KMS-11 (cell line): ENCODE results near the gene SLC25A19.

Experiments
- H2AFZ ChIP-seq: fragments of 200-600 bp; sonication (generic); 2 replicates; pipeline ENCODE4 v1.6.1; 2016; ENCODE audit warnings: antibody characterized with exemption, mixed run types, low read depth
- H3K27ac ChIP-seq: fragments of 200-600 bp; sonication (generic); 2 replicates; pipeline ENCODE4 v1.6.1; 2016; ENCODE audit warnings: mild to moderate bottlenecking, mixed run types
- H3K27me3 ChIP-seq: fragments of 200-600 bp; sonication (generic); 2 replicates; pipeline ENCODE4 v1.6.1; 2017; ENCODE audit warnings: mild to moderate bottlenecking, low read depth, mixed run types, moderate library complexity; ENCODE audit not compliant: insufficient read depth
- H3K36me3 ChIP-seq: fragments of 200-600 bp; sonication (generic); 2 replicates; pipeline ENCODE4 v1.6.1; 2017; ENCODE audit warnings: mild to moderate bottlenecking, mixed run types; ENCODE audit not compliant: insufficient read depth
- H3K4me1 ChIP-seq: fragments of 200-600 bp; sonication (generic); 2 replicates; pipeline ENCODE4 v1.6.1; 2016; ENCODE audit warnings: mild to moderate bottlenecking, low read depth, mixed run types; ENCODE audit not compliant: poor library complexity, severe bottlenecking
- H3K4me2 ChIP-seq: fragments of 200-600 bp; sonication (generic); 2 replicates; pipeline ENCODE4 v1.7.0; 2016; ENCODE audit warnings: mild to moderate bottlenecking, mixed run types
- H3K4me3 ChIP-seq: fragments of 200-600 bp; sonication (generic); IDR thresholded peaks from 2 replicates; pipeline ENCODE4 v1.6.1; 2017; ENCODE audit warnings: low read depth, low read length, mixed read lengths; ENCODE audit not compliant: insufficient read depth
- H3K79me2 ChIP-seq: fragments of 200-600 bp; sonication (generic); 2 replicates; pipeline ENCODE4 v1.6.1; 2016; ENCODE audit warnings: low read depth, mixed run types; ENCODE audit not compliant: insufficient read depth
- H3K9ac ChIP-seq: fragments of 200-600 bp; sonication (generic); 2 replicates; pipeline ENCODE4 v1.6.1; 2016; ENCODE audit warnings: mild to moderate bottlenecking, mixed run types
- H4K20me1 ChIP-seq: fragments of 200-600 bp; sonication (generic); 2 replicates; pipeline ENCODE4 v1.6.1; 2016; ENCODE audit warnings: mild to moderate bottlenecking, mixed run types; ENCODE audit not compliant: insufficient read depth
- CTCF ChIP-seq: fragments of 200-600 bp; sonication (generic); conservative IDR thresholded peaks from 2 replicates; pipeline ENCODE4 v1.6.1; 2017; ENCODE audit warnings: low read depth, mild to moderate bottlenecking, antibody characterized with exemption, low read length, moderate library complexity, mixed read lengths

SLC25A19 gene

DNA sequence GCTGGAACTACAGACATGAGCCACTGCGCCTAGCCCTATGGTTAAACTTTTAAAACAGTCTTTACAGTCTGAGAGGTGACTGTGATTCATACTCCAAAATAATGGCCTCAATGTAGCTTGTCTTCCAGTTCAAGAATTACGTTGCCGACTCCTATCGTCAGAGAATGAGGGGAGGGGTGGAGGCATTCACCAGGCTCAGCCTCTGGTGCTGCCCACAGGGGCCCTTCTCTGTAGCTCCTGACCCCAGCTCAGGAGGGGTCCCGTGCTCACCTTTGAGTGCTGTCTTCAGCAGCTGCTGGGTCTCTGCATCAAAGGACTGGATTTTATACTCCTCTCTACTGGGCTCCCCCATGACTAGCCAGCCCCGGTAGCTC lies 19.4 kb downstream of the SLC25A19 start:
- Histone ChIP-seq H3K27ac (peak overlapping the region; percentile 61), H3K4me2 (peak overlapping the region; percentile 97), H3K79me2 (peaks cover 9% of the 10 kb centered on the region; the same call in 1 of the 2 replicates), H3K4me1 (peaks cover 34% of the 10 kb centered on the region), H3K27me3 (no peaks in the 10 kb centered on the region), H3K36me3 (no peaks in the 10 kb centered on the region), H3K9ac (peak overlapping the region; percentile 76; the same call in 1 of the 2 replicates), H4K20me1 (no peaks in the 10 kb centered on the region), H2AFZ (peak overlapping the region; percentile 87), H3K4me3 (peak overlapping the region; percentile 56)
- no peak for TF ChIP-seq CTCF

DNA sequence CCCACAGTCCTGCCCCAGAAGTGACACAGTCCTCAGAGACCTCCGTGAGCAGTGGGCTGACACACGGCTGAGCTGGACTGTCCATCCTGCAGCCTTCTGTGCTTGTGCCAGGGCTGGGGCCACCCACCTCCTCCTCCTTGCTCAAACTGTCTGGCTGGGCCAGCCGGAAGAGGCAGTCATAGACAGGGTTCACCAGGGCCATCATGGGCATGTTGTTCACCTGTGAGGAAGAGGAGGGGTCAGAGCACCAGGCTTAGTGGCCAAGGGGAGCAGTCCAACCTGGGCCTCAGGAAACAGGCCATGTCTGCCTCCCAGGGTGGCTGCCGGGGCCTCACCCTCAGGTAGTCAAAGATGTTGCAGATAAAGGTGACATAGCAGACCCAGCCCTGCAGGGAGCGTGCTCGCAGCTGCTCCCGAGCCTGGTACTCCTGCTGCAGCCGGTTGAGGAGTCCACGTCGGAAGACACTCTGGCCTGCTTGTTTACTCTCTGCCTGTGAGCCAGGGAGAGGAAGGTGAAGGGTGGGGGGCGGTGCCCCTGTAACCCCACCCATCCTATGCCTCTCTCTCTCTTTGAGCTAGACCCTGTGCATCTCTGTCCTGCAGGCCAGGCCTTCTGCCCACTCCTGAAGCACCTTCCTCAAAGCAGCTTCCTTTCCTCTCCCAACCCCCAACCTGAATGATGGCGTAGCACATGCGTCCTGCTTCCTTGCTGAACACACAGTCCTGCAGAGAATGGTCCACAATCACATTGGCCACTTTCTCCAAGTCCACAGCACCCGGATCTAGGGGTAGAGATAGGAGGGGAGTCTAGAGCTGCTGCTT lies 21.6 kb downstream of the SLC25A19 start:
- Histone ChIP-seq H3K27me3 (no peaks in the 10 kb centered on the region), H2AFZ (no peak overlapping the region), H3K4me3 (no peak overlapping the region), H3K4me1 (peaks cover 40% of the 10 kb centered on the region), H3K27ac (no peak overlapping the region), H3K36me3 (no peaks in the 10 kb centered on the region), H3K79me2 (peaks cover 20% of the 10 kb centered on the region), H4K20me1 (no peaks in the 10 kb centered on the region), H3K4me2 (no peak overlapping the region), H3K9ac (no peak overlapping the region)
- TF ChIP-seq CTCF: no peak

DNA sequence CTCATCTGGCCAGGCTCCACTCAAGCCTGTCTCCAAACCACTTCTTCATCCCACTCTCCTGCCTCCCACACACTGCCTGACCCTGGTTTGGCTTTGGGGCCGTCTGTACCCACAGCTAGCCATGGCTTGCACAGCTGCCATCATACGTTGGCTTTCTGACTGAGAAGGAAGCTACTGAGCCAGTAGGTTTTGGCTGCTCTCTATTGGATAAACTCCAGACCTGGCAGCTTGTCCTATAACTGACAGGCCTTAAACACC lies 22.2 kb downstream of the SLC25A19 start:
- H3K27ac ChIP-seq: no peak overlapping the region
- H3K4me1 ChIP-seq: peaks cover 38% of the 10 kb centered on the region
- no peak overlapping the region for H3K4me2 ChIP-seq
- no peak for TF ChIP-seq CTCF
- no peak overlapping the region for H3K9ac ChIP-seq
- H3K27me3 ChIP-seq: no peaks in the 10 kb centered on the region
- H3K36me3 ChIP-seq: no peaks in the 10 kb centered on the region
- H3K4me3 ChIP-seq: no peak overlapping the region
- H2AFZ ChIP-seq: no peak overlapping the region
- peaks cover 22% of the 10 kb centered on the region for H3K79me2 ChIP-seq
- H4K20me1 ChIP-seq: no peaks in the 10 kb centered on the region

DNA sequence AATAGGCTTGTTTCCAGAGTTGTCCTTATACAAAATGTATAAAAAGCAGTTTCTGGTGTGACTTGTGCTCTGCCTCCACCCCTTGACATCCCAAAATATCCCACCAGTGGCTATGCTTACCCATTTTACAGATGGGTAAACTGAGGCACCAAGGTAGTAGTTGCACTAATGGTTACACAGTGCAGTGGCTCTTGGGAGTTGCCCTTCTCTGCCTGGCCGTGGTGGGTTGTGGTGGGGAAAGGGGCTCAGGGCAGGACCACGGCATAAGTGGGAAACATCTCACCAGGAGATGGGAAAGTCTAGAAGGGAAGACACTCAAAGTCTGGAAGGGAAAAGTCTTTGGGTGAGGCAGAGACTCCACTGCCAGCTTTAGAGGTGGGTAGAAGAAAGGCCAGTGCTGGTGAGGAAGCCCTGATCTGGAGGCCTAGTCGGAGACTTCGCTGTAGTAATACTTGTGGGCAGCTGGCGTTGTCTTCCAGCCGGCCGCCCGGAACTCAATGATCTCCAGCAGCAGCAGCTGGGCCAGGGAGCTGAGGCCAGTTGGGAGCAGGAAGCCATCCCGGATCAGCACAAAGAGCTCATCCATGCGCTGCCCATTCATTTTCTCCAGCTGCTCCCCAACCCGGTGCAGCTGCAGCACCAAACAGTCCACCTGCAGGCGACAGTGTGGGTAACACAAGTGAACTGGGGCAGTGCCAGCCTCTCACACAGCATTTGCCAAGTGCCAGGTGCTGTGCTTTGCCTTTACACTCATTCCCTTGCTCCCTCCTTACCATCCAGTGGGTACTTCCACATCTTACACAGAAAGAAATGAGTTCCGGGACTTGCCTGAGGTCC lies 22.7 kb downstream of the SLC25A19 start:
- H3K79me2 ChIP-seq: peaks cover 21% of the 10 kb centered on the region
- TF ChIP-seq CTCF: no peak
- no peaks in the 10 kb centered on the region for H3K36me3 ChIP-seq

More for the DNA sequence above, 22.7 kb downstream of the SLC25A19 start:
- Histone ChIP-seq H3K4me1 (peaks cover 34% of the 10 kb centered on the region), H4K20me1 (no peaks in the 10 kb centered on the region), H3K27ac (no peak overlapping the region), H3K4me2 (no peak overlapping the region), H3K27me3 (no peaks in the 10 kb centered on the region), H2AFZ (no peak overlapping the region), H3K4me3 (no peak overlapping the region), H3K9ac (no peak overlapping the region)
